Measurements from ENCODE around the gene HIPK4. TPM values are rescaled to one million over a fixed set of nuclear protein-coding genes. Genes with fewer than 3 reads are reported as not detected.

The HIPK4 gene
- total and polyA plus RNA-seq, 9 of the 15 experiments (the other 6 are each of a cell fraction or from before 2014, with no cell fraction given) = 0.06 to 0.09 TPM; not detected in 7

DNA sequence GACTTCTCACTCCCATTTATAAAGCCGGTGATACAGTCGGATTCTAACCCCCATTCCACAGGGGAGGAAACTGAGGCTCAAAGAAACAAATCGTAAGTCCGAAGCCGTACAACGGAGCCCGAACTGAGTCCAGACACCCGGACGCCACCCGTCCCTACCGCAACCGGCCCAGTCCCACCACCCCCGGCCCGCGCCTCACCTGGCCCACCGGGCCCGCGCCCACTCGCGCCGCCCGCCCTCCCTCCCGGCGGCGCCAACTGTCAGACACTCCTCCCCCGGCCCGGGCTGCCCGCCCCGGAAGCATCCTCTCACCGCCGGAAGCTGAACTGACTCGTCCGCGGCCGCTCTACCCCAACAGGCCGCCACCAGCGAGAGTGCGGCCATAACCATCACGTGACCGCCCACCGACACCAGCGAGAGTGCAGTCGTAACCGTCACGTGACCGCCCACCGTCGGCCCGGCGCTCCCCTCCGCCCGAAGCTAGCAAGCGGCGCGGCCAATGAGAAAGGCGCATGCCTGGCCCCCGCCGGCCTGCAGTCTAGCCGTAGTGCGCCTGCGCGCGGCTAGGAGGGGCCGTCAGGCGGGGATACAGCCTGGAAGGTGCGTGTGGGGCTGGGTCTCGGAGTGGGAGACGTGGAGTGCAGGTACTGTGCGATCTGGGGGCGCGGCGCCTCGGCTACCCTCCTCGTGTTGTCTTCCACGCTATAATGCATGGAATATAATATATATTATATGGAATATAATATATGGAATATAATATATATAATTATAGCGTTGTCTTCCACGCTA lies 41.7 kb downstream of the HIPK4 start, which contains the start of the genes C19orf47 and PLD3 (continued):
- TF ChIP-seq NFRKB (IDR thresholded peaks at IDR 0.05; ENCODE audit: low read depth) (no peak), PHF8 (IDR thresholded peaks at IDR 0.05; ENCODE audit: borderline replicate concordance, low read length) (peak; percentile 80; the same call in 1 of the 2 replicates), SAP30 (IDR thresholded peaks at IDR 0.05; ENCODE audit: borderline replicate concordance, insufficient read depth, low read depth, low read length, poor library complexity, severe bottlenecking) (peak; percentile 56), CXXC5 (CRISPR knock-in tag; IDR thresholded peaks at IDR 0.05) (peak; percentile 97), PML (IDR thresholded peaks at IDR 0.05; ENCODE audit: low read length) (no peak; the same call in 1 of the 2 replicates), TAL1 (IDR thresholded peaks at IDR 0.05) (no peak), ZBTB17 (CRISPR knock-in tag; IDR thresholded peaks at IDR 0.05) (0 out of 2 replicates have a peak, but pooled peaks have one; percentile 38), EP300 (IDR thresholded peaks at IDR 0.05; ENCODE audit: low read length) (peak; percentile 56), TAF9B (IDR thresholded peaks at IDR 0.05; ENCODE audit: partially characterized antibody) (no peak), THRA (IDR thresholded peaks at IDR 0.05) (no peak), NR4A1 (CRISPR knock-in tag; IDR thresholded peaks at IDR 0.05) (no peak), NR4A1 (tag; IDR thresholded peaks at IDR 0.05) (no peak), ZNF175 (CRISPR knock-in tag; IDR thresholded peaks at IDR 0.05; ENCODE audit: low read depth) (no peak), U2AF1 (optimal IDR thresholded peaks at IDR 0.05; ENCODE audit: low read depth, low read length) (peak; percentile 42), GABPA (tag; conservative IDR thresholded peaks at IDR 0.05; ENCODE audit: low read depth) (peak; percentile 98), ZNF668 (CRISPR knock-in tag; IDR thresholded peaks at IDR 0.05) (no peak), PHF21A (IDR thresholded peaks at IDR 0.05; ENCODE audit: borderline replicate concordance, low read depth) (peak; percentile 35; the same call in 1 of the 2 replicates), BACH1 (tag; IDR thresholded peaks at IDR 0.05) (no peak), ZNF780A (CRISPR knock-in tag; IDR thresholded peaks at IDR 0.05) (no peak), ZNF23 (CRISPR knock-in tag; IDR thresholded peaks at IDR 0.05) (no peak), ZNF696 (CRISPR knock-in tag; conservative IDR thresholded peaks at IDR 0.05) (no peak)
- TF ChIP-seq, protein P1, sequence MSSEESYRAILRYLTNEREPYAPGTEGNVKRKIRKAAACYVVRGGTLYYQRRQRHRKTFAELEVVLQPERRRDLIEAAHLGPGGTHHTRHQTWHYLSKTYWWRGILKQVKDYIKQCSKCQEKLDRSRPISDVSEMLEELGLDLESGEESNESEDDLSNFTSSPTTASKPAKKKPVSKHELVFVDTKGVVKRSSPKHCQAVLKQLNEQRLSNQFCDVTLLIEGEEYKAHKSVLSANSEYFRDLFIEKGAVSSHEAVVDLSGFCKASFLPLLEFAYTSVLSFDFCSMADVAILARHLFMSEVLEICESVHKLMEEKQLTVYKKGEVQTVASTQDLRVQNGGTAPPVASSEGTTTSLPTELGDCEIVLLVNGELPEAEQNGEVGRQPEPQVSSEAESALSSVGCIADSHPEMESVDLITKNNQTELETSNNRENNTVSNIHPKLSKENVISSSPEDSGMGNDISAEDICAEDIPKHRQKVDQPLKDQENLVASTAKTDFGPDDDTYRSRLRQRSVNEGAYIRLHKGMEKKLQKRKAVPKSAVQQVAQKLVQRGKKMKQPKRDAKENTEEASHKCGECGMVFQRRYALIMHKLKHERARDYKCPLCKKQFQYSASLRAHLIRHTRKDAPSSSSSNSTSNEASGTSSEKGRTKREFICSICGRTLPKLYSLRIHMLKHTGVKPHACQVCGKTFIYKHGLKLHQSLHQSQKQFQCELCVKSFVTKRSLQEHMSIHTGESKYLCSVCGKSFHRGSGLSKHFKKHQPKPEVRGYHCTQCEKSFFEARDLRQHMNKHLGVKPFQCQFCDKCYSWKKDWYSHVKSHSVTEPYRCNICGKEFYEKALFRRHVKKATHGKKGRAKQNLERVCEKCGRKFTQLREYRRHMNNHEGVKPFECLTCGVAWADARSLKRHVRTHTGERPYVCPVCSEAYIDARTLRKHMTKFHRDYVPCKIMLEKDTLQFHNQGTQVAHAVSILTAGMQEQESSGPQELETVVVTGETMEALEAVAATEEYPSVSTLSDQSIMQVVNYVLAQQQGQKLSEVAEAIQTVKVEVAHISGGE (CRISPR knock-in tag; IDR thresholded peaks at IDR 0.05) = peak in 1 of 3 experiments; percentile 66; a peak in 2 of 6 replicates

Measured in K562 (cell line).